HG02798 (cell line): ENCODE measurements around the gene SLC43A2.
A peak's percentile ranks its signal among the peaks of the same experiment; 100 is the strongest.
"Not testable (repeated sequence)": the region's sequence is repeated elsewhere in the genome, so short reads cannot be mapped to it uniquely, and the experiment has no call there.

ENCODE experiments used
- ATAC-seq: cut with Tn5 transposase; IDR thresholded peaks from one replicate; pipeline ENCODE4 v1.9.1; 2021; ENCODE audit warnings: mild to moderate bottlenecking; ENCODE audit not compliant: unreplicated experiment, poor library complexity

Gene SLC43A2

DNA sequence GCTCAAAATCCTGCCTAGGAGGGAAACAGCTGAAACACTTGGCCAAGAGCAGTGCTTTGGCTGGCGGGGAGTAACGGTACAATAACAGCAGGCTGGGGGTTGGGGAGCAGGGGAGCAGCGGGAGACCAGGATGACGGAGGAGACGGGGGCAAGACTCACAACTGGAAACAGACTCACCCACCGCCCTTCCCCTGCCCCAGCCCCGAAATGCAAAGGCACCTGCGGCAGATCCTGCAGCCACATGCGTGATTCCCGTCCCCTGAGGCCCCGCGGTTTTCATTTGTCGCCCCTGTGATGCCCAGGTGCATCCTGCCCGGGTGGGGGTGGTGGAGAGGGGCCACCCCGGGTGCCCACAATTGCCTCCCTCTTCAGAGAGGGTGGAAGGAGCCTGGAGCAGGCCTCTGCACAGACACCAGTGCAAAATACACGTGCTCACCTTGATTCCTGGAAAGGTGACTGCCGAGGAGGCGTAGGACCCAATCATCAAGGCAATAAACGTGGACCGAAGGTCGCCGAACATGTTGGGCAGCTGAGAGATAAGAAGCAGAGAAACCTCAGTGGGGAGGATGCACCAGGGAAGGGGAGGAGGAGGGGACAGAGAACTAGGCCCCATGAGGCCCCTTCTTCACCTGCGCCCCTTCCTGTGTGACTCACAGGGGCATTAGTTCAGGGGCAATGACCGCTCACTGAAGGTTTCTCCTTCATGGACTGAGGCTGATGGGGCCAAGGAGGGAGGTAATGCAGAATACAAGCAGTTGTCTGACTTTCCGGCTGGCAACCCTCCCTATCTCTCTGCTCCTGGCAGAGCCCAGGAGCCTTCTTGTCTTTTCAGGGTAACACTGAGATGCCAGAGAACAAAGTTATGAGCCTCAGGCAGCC lies 35.6 kb downstream of the SLC43A2 start:
- peak; percentile 85 for ATAC-seq

DNA sequence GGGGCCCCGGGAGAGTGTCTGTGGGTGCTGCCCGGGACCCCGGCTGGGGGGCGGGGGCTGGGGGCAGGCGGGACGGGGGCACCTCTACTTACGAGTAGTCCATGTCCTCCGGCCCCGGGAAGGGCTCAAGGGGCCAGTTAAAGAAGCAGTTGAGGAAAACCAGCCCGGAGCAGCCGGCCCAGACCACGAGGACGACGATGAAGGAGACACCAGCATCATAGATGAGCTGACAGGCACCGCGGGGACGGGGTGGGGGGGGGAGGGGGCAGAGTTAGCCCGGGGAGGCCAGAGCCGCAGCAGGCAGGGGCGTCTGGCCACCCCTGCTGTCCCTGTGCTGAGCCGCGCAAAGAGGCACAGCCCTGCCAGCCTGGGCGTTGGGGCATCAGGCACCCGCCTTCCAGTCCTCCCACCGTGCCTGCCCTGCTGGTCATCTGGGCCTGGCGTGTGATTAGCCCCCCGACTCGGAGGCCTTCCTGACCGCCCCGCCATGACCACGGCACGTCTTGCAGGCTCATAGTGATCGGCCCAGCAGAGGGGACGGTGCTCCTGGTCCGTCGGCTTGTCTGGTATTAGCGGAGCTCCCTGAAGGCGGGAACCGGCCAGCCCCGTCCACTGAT lies 37.1 kb downstream of the SLC43A2 start:
- ATAC-seq: no peak

- ATAC-seq: no peak
Measured at GRCh38 chr17:1590747-1591473, 37.7 kb downstream of the SLC43A2 start.

- ATAC-seq: no peak
Measured at GRCh38 chr17:1590029-1590746, 38.4 kb downstream of the SLC43A2 start.

DNA sequence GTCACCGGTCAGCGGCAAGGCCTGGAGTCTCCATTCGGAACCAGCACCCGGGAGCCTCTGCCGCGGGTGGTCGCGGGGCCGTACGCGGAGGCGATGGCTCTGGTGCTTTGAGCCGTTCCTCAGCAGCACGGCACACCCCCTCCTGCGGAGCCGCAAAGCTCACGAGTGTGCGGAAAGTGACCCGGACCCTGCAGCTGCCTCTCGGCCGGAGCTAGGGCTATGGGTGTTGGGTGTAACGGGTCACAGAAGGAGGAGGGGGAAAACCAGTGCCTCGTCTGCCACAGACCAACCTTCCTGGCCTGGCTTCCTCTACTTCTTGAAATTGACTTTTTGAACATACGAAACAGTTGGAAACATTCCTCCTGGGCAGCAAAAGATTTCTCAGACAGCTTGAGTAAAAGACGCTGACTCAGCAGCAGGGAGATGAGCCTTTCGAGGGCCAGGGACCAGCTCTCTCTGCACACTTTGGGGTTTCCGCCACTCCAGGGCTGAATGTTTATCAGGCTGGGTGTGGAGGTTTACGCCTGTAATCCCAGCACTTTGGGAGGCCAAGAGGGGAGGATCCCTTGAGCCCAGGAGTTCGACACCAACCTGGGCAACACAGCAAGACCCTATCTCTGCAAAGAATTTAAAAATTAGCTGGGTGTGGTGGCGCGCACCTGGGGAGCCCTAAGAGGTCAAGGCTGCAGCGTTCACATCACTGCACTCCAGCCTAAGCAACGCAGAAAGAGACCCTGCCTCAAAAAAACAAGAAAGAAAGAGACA lies 39.6 kb downstream of the SLC43A2 start:
- ATAC-seq: no peak

DNA sequence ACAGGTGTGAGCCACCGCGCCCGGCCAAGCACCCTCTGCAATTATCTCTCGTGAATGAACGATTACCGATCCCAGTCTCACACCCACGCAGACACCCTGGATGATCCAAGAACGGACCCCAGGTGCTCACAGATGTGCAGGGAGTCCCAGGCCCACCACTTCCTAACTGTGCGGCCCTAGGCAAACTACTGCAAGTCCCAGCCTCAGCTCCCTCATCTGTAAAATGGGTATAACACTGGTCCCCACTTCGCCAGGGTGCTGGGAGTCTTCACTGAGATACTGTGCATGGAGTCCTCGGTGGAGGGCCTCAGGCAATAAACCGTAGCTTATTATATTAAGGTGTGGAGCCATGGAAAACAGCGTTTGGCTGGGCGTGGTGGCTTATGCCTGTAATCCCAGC lies 44.5 kb downstream of the SLC43A2 start:
- no peak for ATAC-seq

- ATAC-seq: no peak
Measured at GRCh38 chr17:1583556-1583955, 45.1 kb downstream of the SLC43A2 start.

DNA sequence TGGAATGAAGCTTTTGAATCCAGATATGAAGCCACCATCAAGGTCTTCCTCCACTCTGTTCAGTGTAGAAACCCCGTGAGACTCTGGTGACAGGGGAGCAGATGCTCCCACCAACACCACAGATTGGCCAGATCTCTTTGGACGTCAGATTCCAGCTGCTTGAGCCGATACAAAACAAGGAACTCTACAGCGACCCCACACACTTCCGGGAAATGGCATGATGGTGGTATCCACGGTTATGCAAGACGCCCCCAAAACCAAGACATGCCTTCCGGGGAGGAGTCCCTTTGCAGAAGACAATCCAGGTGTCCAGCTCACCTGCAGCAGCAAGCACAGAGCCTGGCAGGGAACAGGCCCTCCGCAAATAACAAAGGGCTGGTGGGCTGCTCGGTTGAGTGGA lies 46.3 kb downstream of the SLC43A2 start:
- no peak for ATAC-seq

DNA sequence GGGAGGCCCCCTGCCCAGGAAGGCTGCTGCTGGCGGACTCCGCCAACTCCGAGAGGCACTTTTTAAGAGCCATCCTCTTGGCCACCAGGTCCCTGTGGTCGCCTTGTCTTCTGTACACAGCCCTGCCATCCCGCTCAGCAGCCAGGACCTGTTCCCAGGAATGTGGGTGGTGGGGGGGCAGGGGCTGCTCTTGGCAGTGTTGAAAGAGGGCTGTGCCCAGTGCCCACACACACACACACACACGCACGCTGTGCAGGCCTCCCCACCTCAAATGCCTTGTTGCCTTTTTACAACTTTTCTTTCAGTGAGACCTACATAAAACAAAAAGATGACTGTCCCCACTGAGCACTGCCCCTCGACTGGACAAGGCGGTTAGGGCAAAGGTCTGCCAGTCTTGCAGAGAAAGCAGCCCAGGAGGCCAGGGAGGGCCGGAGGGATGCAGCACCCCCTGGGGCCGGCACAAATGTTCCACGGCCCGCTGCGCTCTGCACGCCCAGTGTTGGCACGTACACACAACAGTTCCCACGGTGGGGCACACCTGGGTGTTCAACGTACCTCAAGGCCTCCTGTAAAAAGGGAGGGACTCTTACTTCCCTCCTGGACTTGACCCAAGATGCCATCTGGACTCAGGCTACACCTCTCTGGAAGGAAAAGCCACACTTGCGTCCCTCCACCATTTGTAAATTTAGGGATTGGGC lies 47.5 kb downstream of the SLC43A2 start:
- no peak for ATAC-seq

DNA sequence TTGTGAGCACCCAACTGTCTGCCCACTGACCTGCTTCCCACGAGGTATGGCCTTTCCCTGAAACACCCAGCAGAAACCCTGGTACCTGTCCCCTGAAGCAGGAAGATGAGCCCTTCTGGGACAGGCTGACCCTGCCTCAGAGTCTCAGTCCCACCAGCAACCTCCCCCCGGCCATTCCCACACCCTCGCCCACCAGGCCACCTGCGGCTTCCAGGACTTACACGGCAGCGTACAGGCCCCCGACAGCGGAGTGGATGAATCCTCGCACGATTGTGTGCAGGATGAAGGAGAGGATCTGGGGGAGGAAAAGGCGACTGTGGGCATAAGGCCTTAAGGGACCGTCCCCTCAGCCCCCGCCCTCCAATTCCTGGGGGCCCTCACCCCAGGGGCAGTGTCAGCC lies 50.6 kb downstream of the SLC43A2 start:
- no peak for ATAC-seq

DNA sequence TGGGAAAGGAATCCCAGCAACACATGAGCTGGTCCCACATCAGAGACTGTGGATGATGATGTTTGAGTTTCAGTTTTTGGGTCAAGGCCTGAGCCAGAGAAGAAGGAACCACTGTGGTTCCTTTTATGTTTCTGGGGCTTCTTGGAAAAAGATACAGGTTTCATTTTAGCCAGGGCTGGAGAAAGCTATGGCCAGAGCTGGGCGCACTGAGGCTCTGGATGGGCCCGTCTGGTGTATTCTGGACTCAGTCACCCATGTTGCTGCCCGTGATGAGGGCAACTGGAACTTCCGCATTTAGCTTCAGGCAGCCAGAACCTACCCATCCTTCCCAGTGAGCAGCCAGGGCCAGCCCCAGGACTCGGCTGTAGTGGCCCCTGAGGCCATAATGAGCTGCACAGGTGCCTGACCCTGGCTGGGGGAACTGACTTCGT lies 51.0 kb downstream of the SLC43A2 start:
- ATAC-seq: no peak

DNA sequence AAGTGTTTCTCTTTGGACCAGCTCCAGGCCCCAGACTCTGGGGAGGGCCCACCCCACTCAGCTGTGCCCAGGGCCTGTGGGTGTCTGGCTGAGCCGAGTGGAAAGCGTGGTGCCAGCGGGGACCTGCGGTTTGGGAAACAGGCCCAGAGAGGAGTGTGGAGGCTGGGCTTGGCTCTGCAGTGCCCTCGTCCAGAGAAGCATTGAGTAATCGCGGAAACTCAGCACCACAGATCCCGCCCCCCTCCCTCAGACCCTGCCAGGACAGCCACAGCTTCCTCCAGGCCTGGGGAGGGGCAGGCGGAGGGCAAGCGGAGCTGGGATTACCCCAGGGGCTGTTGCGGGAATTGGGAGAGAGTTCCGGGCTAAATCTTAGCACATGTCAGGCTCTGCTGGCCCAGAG lies 51.5 kb downstream of the SLC43A2 start:
- no peak for ATAC-seq

- no peak for ATAC-seq
Measured at GRCh38 chr17:1576500-1576899, 52.1 kb downstream of the SLC43A2 start.

DNA sequence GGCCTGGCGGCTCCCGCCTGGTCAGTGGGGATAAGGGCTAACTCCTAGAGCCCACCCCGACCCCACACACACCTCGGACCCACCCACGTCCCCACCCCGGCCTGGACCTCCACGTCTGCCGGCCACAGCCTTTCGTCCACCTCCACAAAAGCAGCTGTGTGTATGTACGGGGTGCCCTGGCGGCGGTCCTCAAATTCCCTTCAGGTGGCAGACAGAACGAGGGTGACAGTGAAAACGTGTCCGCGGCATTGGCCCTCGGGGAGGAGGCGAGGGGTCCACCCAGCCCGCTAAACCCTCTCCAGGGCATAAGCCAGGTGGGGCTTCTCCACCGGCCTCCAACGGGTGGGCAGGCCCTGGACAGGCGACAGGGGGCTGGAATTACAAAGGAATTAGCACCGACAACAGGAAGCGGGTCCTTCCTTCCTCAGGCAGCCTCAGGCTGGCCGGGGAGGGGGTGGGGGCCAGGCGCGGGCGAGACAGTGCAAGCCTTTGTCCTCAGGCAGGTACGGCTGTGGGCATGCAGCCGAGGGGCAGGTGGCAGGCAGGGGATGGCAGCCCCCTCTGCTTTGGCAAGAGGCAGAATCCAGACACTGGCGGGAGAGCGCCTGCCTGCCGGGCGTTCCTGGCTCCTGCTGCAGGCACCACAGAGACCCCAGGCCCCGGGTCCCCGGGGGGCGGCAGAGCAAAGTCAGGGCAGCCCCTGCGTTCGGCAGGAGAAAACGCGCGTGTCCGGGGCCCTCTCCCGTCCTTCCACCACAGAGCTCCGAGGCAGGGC lies 53.8 kb downstream of the SLC43A2 start:
- ATAC-seq: no peak

GRCh38 chr17:1573932-1574696 lies 54.5 kb downstream of the SLC43A2 start:
- peak; percentile 58 for ATAC-seq

DNA sequence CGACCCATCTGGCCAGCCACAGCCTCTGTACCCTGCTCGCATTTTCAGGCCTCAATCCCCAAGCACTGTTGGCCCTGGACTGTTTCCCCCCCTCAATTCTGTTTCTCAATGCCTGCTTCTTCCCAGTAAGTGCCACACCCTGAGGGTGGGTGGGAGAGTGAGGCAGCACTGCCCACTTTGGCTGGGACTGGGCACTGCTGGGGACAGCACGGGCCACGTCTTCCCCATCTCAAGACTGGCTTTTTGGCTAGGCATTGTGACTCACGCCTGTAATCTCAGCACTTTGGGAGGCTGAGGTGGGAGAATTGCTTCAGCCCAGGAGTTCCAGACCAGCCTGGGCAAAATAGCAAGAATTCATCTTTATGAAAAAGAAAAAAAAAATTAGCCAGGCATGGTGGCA lies 56.0 kb downstream of the SLC43A2 start:
- ATAC-seq: not testable (repeated sequence)

DNA sequence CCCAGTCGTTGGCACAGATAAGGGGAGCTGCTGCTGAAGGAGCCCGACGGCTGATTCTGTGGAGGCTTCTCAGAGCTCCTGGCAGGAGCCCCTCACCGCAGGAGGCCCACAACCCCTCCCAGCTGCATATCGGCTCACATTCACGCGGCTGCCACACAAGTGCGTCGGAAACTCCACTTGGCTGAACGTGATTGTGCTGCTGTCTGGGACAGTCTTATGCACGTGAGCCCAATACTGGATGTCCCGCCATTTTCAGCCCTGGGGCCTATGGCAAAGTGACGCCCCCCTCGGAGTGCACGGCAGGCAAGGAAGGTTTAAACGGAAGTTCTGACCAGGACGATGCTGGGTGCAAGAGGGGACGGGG lies 57.3 kb downstream of the SLC43A2 start:
- ATAC-seq: no peak
